K562 (cell line): ENCODE measurements around the gene MAP1LC3A. TPM values are rescaled to one million over a fixed set of nuclear protein-coding genes. Genes with fewer than 3 reads are reported as not detected.

Source experiments
- CTCFL ChIP-seq: IDR thresholded peaks from 2 replicates; pipeline ENCODE4 v1.6.1; 2011; ENCODE audit warnings: borderline replicate concordance, low read depth, mild to moderate bottlenecking, moderate library complexity, low read length; ENCODE audit not compliant: insufficient read depth, poor library complexity, severe bottlenecking
- KDM1A ChIP-seq, 2 experiments: fragments of 450-650 bp; IDR thresholded peaks; 2 replicates each; pipeline ENCODE4 v1.6.1; 2016; ENCODE audit warnings: mild to moderate bottlenecking in 2 of 2
- MTF1 ChIP-seq: fragments of 250-450 bp; sonication (Bioruptor Pico); IDR thresholded peaks from 2 replicates; pipeline ENCODE4 v1.9.0; 2021; ENCODE audit warnings: moderate library complexity, mild to moderate bottlenecking, inconsistent platforms, borderline replicate concordance
- MYC ChIP-seq, 2 experiments: fragments of 250-450 bp in 1 of 2; sonication (Bioruptor Pico) in 1 of 2; IDR thresholded peaks; 2 replicates each; pipeline versions ENCODE4 v1.5.1 to v1.6.1; 2012 to 2021; ENCODE audit warnings: low read depth in 2 of 2, borderline replicate concordance in 1 of 2, improper control_type of control experiment in 1 of 2, low read length in 1 of 2, mild to moderate bottlenecking in 1 of 2, moderate library complexity in 1 of 2
- NFIX ChIP-seq: fragments of 250-450 bp; sonication (Bioruptor Pico); IDR thresholded peaks from 2 replicates; pipeline ENCODE4 v1.4.0; 2020; ENCODE audit warnings: low read depth, mild to moderate bottlenecking, moderate library complexity
- RREB1 ChIP-seq: fragments of 250-450 bp; sonication (Bioruptor Pico); IDR thresholded peaks from 2 replicates; pipeline ENCODE4 v1.4.0; 2020
- SMC3 ChIP-seq: conservative IDR thresholded peaks from 2 replicates; pipeline ENCODE4 v1.6.1; 2011; ENCODE audit warnings: low read depth, low read length, improper control_type of control experiment; ENCODE audit not compliant: insufficient read depth
- ZEB2 ChIP-seq: fragments of 450-650 bp; IDR thresholded peaks from 2 replicates; pipeline ENCODE4 v1.6.1; 2016
- ZNF316 ChIP-seq: fragments of 450-650 bp; IDR thresholded peaks from 2 replicates; pipeline ENCODE4 v1.6.1; 2016
- ZSCAN29 ChIP-seq: fragments of 450-650 bp; IDR thresholded peaks from 2 replicates; pipeline ENCODE4 v1.6.1; 2017
- polyA plus RNA-seq, 8 experiments: library from polyadenylated mRNA; depleted of rRNA in 4 of 8; stranded (reverse) in 5 of 8; unstranded in 3 of 8; fragments of >200 nt; fragmentation: Nextera tagmentation in 2 of 8; fragmentation: Illumina TruSeq in 1 of 8; extraction: Ambion mirVana in 2 of 8; extraction: Trizol in 1 of 8; gene quantifications; 2 replicates each; pipeline versions ENCODE4 v1.2.1 to v1.2.3, GENCODE V29; 2011 to 2014; ENCODE audit warnings: inconsistent platforms in 1 of 8, missing spikeins in 1 of 8
- total RNA-seq, 7 experiments: library from RNA; depleted of rRNA in 6 of 7; stranded (reverse); fragments of >200 nt in 6 of 7; fragmentation: Illumina TruSeq in 2 of 7; extraction: Trizol in 2 of 7; gene quantifications; 2 replicates each; pipeline versions ENCODE4 v1.2.1 to v1.2.3, GENCODE V29; 2011 to 2021; ENCODE audit warnings: low replicate concordance in 1 of 7
- TF ChIP-seq, protein P1 (sequence below): fragments of 450-650 bp; IDR thresholded peaks from 2 replicates; pipeline ENCODE4 v1.6.1; 2016
- TF ChIP-seq, protein P2 (sequence below): sonication (generic); formaldehyde crosslinking; IDR thresholded peaks from 2 replicates; pipeline ENCODE4 v1.9.0; 2022; ENCODE audit warnings: mild to moderate bottlenecking, missing genetic modification reagents
- TF ChIP-seq, protein P3 (sequence below): sonication (generic); formaldehyde crosslinking; IDR thresholded peaks from 2 replicates; pipeline ENCODE4 v1.8.1; 2022; ENCODE audit warnings: missing genetic modification reagents

MAP1LC3A gene
- total and polyA plus RNA-seq, 9 of the 15 experiments (the other 6 are each of a cell fraction or from before 2014, with no cell fraction given) = 0.27 to 0.38 TPM; not detected in 7

DNA sequence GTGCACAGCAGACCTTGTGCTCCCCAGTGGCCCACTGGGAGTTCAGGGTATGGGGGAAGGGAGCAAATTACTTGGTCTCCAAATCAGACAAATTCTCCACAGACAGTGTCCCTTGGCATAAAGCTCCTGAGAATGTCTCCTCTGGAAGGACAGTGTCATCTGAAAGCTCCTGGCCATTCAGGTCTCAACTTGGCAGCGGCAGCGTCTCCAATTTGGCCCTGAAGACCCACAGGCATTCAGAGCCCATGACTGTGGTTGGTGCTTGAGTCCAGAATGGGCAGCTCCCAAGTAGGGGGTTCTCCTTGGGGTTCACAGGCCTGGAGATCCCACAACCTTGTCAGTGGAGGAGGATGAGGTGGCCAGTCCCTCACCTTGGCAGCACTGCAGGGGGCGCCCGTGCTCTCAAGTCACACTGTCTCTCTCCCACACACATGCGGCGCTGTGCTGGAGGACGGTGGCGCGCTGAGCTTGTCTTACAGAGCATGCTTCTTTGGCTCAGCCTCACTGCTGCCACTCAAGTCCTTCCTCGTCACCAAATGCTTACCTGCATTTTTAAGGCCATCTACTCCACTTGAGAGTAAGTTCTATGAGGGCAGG is 21.6 kb upstream of the MAP1LC3A start (continued):
- TF ChIP-seq, protein P1, sequence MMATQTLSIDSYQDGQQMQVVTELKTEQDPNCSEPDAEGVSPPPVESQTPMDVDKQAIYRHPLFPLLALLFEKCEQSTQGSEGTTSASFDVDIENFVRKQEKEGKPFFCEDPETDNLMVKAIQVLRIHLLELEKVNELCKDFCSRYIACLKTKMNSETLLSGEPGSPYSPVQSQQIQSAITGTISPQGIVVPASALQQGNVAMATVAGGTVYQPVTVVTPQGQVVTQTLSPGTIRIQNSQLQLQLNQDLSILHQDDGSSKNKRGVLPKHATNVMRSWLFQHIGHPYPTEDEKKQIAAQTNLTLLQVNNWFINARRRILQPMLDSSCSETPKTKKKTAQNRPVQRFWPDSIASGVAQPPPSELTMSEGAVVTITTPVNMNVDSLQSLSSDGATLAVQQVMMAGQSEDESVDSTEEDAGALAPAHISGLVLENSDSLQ = peak; percentile 27; the same call in 1 of the 2 replicates
- TF ChIP-seq, protein P2, sequence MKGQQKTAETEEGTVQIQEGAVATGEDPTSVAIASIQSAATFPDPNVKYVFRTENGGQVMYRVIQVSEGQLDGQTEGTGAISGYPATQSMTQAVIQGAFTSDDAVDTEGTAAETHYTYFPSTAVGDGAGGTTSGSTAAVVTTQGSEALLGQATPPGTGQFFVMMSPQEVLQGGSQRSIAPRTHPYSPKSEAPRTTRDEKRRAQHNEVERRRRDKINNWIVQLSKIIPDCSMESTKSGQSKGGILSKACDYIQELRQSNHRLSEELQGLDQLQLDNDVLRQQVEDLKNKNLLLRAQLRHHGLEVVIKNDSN (CRISPR knock-in tag) = no peak
- TF ChIP-seq, protein P3, sequence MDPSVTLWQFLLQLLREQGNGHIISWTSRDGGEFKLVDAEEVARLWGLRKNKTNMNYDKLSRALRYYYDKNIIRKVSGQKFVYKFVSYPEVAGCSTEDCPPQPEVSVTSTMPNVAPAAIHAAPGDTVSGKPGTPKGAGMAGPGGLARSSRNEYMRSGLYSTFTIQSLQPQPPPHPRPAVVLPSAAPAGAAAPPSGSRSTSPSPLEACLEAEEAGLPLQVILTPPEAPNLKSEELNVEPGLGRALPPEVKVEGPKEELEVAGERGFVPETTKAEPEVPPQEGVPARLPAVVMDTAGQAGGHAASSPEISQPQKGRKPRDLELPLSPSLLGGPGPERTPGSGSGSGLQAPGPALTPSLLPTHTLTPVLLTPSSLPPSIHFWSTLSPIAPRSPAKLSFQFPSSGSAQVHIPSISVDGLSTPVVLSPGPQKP = no peak
- TF ChIP-seq ZSCAN29 (no peak), KDM1A (IDR thresholded peaks at IDR 0.05) (no peak), ZEB2 (no peak), ZNF316 (peak; percentile 45; the same call in 1 of the 2 replicates), MTF1 (no peak), RREB1 (CRISPR knock-in tag) (no peak), SMC3 (0 out of 2 replicates have a peak, but pooled peaks have one; percentile 26), MYC (IDR thresholded peaks at IDR 0.05; ENCODE audit: low read depth, low read length) (peak; percentile 13; the same call in 1 of the 2 replicates), MYC (CRISPR knock-in tag; IDR thresholded peaks at IDR 0.05; ENCODE audit: borderline replicate concordance, low read depth) (no peak), CTCFL (peak; percentile 78), NFIX (CRISPR knock-in tag) (no peak)
